Erythroblast (primary cell): ENCODE data around the gene TPGS2.
A peak's percentile ranks its signal among the peaks of the same experiment; 100 is the strongest.

Source experiments
- DNase-seq, 2 experiments: peaks; one replicate each; lab custom pipeline; 2025; lab: John Stamatoyannopoulos, UW
- GATA1 ChIP-seq: IDR thresholded peaks from 2 replicates; pipeline ENCODE4 v1.6.1; 2011; ENCODE audit warnings: low read depth, mild to moderate bottlenecking, control low read depth, low read length, moderate library complexity
- POLR2A ChIP-seq: IDR thresholded peaks from 2 replicates; pipeline ENCODE4 v1.6.1; 2011; ENCODE audit warnings: mild to moderate bottlenecking, low read length

TPGS2 gene

DNA sequence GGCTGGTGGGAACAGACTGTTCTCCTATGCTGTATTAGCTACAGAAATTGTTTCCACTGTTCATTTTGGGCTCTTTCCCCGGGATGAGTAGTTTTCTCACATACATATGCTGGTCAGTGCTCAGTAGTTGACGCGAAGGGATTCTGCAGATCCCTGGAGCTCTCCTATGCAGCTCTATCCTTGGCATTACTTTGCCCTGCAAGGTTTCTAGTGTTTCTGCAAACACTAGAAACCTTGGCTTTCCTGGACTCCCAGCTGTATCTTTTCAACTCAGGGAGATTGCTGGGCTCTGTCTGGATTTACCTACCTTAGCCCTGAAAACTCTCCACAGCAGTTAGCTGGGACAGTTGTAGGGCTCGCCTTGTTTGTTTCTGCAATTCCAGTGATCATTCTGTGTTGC lies 11.0 kb upstream of the TPGS2 start:
- TF ChIP-seq GATA1 (no peak), POLR2A (no peak)
- DNase-seq = no peak

DNA sequence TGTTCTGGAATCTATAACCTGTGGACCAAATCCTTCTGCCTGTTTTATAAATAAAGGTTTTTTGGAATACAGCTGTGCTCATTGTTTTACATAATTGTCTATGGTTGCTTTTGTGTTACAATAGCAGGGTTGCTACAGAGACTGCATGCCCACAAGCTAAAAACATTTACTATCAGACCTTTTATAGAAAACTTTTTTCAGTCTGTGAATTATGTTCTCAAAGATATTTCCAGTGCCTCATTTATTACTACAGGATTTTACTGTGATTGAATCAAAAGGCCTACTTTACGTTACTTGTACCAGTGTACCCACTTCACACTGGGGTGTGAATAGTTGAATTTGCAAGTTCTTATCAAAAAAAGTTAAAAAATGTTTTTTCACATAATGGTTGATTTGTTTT lies 7.1 kb upstream of the TPGS2 start:
- no peak for DNase-seq

DNA sequence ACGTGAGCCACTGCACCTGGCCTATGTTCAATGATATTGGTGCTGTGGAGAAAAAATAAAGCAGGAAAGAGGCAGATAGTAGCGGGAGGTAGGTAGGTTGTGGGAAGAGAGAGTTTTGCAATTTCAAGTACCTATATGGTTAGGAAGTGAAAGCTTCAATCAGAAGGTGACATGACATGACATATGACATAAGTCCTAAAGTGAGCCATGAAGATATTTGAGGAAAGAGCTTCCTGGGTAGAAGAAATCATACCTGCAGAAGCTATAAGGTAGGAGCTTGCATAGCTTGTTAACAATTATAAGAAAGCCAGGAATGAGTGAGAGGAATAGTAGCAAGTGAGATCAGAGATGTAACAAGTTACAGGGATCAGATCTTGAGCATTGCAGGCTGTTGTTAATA lies 4.3 kb upstream of the TPGS2 start:
- DNase-seq = no peak
- no peak for TF ChIP-seq POLR2A
- TF ChIP-seq GATA1 = no peak

More for the DNA sequence above, 7.1 kb upstream of the TPGS2 start:
- TF ChIP-seq POLR2A (no peak), GATA1 (no peak)

DNA sequence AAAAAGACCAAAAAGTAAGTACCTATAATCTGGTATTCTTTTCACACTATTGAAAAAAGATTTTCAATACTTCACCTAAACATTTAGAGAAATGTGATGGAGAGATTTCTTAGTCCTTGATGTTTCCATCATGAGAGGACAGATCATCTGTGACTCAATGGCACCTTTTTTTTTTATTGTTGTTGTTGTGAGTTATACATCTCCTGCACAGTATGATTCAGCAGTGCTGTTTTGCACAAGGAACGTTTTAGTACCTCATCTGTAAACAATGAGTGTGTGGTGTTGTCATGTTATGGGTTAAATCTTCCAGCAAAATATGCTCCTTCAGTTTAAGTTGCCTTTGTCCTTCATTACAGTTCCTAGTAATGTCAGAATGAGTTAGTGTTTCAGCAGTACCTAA lies 2.3 kb upstream of the TPGS2 start:
- peak in 1 of 2 experiments; percentile 21 for DNase-seq
- TF ChIP-seq GATA1 (no peak), POLR2A (no peak)

DNA sequence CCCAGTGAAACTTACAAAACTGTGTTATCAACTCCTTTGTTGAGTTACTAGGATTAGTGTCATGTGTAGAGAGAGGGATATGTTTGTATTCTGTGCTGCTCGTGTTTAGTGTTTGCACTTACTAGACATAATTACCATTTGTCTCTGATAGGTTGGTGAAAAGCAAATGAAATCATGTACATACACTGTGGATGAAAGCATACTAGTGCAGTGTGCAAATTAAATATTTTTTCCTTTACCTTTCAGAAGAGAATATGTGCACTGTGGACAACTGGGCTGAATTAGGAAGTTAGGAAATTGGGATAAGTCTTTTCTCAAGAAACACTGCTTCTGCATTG lies 1.3 kb upstream of the TPGS2 start:
- DNase-seq = peak in 1 of 2 experiments; percentile 50
- TF ChIP-seq POLR2A = no peak

DNA sequence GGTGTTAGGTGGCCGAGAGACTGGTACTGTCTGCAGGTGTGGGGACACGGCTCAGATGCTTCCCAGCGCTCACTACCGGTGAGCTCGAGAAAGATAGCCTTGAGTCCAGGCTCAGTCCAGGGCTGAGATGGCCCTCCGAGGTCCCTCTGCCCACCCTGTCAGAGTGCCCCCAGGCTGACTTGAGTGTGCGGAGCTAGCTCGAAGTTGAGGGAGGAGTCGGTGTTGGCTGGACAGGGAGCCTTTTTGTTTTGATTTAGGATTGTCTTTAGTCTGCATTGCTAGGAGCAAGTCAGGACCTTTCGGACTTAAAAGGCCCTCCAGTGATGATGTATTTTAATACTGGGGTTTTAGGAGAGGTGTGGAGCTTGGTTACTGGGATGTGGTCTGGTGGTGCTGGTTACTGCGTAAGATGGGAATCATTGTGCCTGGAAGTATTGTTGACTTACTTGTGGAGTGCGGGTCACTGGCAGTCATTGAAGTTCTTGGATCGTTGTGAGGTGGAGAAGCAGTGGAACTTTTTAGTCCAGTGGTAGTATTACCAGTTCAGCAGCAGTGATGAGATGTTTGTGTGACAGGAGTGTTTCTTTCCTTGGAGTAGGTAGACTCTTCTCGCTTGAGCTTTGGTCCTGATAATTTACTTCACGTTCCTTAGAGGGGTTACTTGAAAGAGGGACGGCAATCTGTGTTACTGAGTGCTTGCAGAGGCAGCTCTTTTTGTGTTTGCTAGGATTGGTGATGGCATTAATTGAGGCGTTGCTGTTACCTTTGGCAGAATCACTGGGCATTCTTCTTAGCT lies 758 bp upstream of the TPGS2 start:
- TF ChIP-seq POLR2A (no peak), GATA1 (no peak)
- DNase-seq = peak in 1 of 2 experiments; percentile 67

DNA sequence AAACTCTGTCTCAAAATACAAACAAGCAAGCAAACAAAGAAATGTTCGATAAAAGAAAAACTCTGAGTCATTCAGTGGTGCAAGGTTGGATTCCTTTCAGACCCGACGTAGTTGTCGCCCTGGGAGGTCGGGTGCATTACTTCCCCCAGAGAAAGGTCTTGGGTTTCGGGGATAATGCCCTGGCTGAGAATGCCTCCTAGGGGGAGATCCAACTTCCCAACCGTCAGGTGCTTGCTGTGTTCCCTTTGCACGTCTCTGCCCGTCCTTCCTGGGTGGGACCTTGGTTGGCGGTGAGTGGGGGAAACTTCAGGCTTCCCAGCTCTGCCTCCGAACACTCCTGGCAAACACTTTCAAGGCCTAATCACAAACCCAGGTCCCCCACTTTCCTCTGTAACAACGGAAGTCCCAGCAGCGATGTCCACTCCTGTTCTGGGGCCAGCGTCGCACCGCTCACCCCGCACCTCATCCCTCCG lies 609 bp downstream of the TPGS2 start:
- DNase-seq = peak; percentile 77 to 86
- no peak for TF ChIP-seq POLR2A
- TF ChIP-seq GATA1 = no peak

DNA sequence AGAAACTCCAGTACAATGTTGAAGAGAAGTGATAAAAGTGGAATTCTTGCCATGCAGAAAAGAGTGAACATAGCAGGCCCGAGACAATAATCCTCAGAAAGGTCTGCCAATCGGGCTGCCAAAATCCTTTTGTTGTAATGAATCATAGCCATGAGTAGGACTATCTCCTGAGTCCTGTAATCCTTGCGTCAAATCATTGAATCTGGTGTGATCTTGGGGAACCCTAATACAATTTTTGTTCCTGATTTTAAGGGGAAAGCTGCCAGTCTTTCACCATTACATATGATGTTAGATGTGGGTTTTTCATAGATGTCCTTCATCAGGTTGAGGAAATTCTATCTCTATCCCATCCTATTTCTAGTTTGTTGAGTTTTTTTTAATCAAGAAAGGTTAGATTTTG lies 2.2 kb downstream of the TPGS2 start:
- no peak for TF ChIP-seq POLR2A
- no peak for TF ChIP-seq GATA1
- peak in 1 of 2 experiments; percentile 34 for DNase-seq

DNA sequence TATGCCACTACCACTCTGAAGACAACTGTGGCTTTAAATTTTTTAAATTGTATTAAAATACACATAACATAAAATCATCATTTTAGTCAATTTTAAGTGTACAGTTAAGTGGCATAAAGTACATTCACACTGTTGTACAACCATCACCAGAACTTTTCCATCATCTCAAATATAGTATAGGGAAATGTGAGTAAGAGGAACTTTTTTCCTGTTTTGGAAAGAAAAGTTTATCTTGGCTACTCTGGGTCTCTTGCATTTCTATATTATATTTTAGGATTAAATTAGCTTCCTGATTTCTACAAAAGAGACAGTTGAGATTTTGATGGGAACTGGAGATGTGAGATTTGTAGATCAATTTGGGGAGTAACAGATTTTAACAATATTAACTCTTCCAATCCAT lies 3.3 kb downstream of the TPGS2 start:
- no peak for TF ChIP-seq GATA1
- no peak for TF ChIP-seq POLR2A
- no peak for DNase-seq

DNA sequence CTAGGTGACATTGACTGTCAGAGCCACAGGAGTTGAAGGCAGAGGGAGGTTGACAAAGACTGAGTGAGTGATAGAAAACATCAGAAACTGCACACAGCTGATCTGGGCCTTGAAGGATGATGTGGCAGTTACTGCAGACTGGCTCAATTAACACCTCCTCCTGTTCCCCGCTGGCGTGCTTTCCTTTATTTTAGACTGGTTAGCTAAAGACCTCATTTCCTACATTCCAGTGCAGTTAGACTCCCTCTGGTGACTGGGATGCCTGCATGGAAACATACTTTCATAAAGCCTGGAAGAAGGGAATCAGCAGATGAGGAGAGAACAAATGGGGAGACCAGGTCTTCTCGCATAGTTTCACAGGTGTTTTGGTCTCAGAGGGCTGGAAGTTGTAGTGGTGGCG lies 7.1 kb downstream of the TPGS2 start:
- peak; percentile 13 to 15 for DNase-seq
- TF ChIP-seq GATA1 (no peak), POLR2A (no peak)

DNA sequence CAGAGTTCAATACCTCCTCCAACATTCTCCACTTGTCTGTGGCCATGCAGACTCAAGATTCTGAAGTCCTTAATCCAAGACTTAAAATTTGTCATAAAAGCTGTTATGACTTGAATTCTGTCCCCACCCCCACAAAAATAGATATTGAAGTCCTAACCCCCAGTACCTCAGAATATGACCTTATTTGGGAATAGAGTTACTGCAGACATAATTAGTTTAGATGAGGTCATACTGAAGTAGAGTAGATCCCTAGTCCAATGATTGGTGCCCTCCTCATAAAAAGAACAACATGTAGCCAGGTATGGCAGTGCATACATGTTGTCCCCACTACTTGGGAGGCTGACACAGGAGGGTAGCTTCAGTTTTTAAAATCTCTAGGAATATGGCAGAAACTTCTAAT lies 9.2 kb downstream of the TPGS2 start:
- TF ChIP-seq GATA1 = no peak
- TF ChIP-seq POLR2A = no peak
- peak; percentile 31 for DNase-seq

DNA sequence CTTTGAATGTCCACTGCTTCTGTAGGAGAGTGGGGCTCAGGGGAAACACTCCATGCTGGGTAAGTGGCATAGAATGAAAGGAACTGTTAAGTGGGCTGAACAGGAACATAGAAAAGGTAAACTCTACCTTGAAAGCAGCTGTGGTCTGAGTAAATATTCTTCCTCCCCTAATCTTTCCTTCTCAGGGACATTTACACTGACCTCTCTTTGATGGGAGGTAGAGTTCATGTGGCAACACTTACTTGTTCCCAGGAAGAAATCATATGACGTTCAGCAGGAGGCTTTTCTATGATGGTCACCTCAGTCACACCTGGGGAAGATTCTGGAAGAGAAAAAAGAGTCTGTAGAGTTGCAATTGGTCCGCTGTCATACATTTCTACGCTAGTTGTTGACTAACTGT lies 10.2 kb downstream of the TPGS2 start:
- DNase-seq = no peak
- no peak for TF ChIP-seq GATA1
- no peak for TF ChIP-seq POLR2A

DNA sequence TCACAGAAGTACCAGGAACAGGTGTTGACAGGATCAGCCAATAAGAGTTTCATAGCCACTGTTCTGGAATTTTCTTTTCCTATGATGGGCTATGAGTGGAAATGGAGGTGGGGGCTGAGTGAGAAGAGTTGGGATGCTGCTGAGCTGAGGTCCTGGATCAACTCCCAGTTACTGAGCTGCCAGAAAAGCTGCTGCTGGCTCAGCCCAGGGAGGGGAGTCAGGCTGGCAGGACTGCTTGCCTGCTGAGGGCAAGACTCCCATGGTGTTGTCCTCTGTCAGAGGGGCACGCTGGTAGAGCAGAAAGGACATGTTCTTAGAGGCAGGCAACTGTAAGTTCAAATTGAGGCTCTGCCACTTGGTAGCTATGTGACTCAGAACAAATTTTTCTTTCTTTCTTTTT lies 11.8 kb downstream of the TPGS2 start:
- no peak for DNase-seq
- no peak for TF ChIP-seq POLR2A
- no peak for TF ChIP-seq GATA1

DNA sequence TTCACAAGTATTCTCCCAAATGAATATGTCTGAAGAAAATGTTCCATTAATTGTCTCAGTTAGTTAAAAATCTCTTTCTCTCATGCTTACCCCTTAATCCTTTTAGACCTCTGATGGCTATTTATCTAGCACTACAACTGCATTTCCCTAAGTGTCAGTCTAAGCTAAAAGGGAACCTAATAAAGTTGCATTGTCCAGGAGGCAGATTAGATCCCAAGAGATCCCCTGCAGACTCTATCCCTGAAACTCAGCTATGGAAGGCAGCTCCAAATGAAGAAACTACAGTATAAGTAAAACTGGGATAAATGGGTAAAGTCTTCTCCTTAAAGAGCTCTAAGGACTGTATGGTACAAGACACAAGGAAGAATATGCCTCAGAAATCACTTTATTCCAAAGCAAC lies 12.7 kb downstream of the TPGS2 start:
- DNase-seq = peak in 1 of 2 experiments; percentile 38

DNA sequence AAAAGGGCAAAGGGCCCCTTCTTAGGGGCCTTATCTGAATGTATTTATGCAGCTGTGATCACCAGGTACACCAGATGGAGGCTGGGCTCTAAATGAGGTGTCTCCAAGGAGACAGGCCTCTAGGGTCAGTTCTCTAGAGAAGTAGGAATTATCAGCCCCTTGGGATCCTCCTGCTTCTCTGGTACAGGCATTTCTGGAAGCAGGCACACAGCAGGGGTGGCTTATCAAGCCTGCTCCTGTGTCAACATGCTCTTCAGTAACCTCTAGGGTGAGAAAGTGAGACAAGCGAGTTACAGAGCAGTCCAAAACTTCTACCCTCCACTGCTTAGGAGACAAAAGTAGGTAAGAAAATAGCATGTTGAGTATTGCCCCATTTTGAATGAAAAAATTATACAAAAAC lies 13.8 kb downstream of the TPGS2 start:
- TF ChIP-seq POLR2A (no peak), GATA1 (no peak)
- DNase-seq = peak; percentile 80 to 81
